ENCODE data around the gene SDE2. TPM values are rescaled to one million over a fixed set of nuclear protein-coding genes. Genes with fewer than 3 reads are reported as not detected.

The SDE2 gene
- total RNA-seq: 15.0 and 15.1 TPM in 2 replicates
- long read RNA-seq, partial matches to known transcripts: 1 of 6 reads
- long read RNA-seq, other reads (novel, unspliced or antisense): 2 of 6 reads

DNA sequence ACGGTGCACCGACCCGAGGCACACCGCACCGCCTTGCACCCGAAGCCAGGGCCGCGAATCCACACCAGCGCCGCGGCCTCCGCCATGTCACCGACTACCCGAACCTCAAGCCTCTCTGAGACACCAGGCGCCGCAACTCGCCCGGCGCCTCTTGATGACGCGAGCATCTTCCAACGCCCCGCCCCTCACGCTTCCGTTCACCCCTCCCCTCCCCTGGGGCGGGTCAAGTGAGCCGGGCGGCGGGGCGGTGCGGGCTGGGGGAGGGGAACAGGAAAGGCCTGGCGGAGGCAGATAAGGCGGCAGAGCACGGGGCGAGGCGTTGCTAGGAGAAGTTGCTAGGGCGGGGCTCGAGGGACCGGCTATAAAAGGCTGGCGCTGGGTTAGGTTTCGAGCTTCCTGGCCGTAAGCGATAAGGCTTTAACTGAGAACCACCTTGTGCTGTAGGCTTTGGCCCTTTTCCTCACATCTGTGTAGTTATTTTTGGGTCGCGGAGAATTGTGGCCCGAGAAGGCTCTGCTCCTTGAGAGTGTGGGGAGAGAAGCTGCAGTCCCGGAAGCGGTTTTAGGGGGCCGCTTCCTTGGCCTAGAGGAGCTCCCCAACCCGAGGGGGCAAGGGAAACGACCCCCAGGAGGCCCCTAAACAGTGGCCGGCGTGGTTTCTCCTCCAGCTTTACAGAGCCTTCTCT lies at the start of gene SDE2:
Gene SDE2 (minus strand): TSS at position 117 of the 685 bp plus-strand sequence. CDS start 31 bp downstream, at position 86.
- peak; percentile 99 for DNase-seq (ENCODE audit: low spot score, unreplicated experiment)
- Mint-ChIP-seq H3K27ac (peak within 1 kb of the TSS; percentile 100), H3K4me1 (ENCODE audit: low read depth) (peaks cover 14% of the 10 kb centered on the region), H3K36me3 (ENCODE audit: insufficient read depth) (peaks cover 4% of the 10 kb centered on the region), H3K9me3 (ENCODE audit: low read depth) (no peaks in the 10 kb centered on the region), H3K4me3 (ENCODE audit: low read depth) (peak within 1 kb of the TSS; percentile 100), H3K27me3 (no peaks in the 10 kb centered on the region)
- no peak for TF ChIP-seq CTCF (IDR thresholded peaks at IDR 0.05; ENCODE audit: unreplicated experiment)

DNA sequence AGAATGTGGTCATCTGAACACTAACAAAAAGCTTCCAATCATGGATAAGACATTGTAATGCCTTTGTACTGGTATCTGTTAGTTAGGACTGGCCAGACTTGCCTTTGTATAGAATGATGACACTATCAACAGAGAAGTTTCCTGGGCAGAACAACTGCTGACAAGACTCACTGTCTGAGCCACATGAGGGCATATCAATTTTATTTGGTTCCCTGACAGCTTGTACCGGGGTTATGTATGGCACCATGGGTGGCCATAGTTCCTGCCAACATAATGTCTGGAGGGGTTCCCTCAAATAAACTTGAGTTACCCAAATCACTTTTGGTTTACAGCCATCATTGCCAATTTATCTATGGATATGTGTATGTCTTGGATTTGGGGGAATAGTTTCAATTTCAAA lies 49.7 kb upstream of the SDE2 start:
- Mint-ChIP-seq H3K27ac (no peak overlapping the region), H3K4me1 (ENCODE audit: low read depth) (no peaks in the 10 kb centered on the region), H3K4me3 (ENCODE audit: low read depth) (no peak overlapping the region), H3K27me3 (peaks cover 4% of the 10 kb centered on the region), H3K9me3 (ENCODE audit: low read depth) (no peaks in the 10 kb centered on the region), H3K36me3 (ENCODE audit: insufficient read depth) (peaks cover 2% of the 10 kb centered on the region)
- DNase-seq (ENCODE audit: low spot score, unreplicated experiment): no peak
- TF ChIP-seq CTCF (IDR thresholded peaks at IDR 0.05; ENCODE audit: unreplicated experiment): no peak

- H3K27ac Mint-ChIP-seq: no peak overlapping the region
- peaks cover 2% of the 10 kb centered on the region for H3K36me3 Mint-ChIP-seq (ENCODE audit: insufficient read depth)
- H3K27me3 Mint-ChIP-seq: peaks cover 4% of the 10 kb centered on the region
- H3K4me3 Mint-ChIP-seq (ENCODE audit: low read depth): no peak overlapping the region
- TF ChIP-seq CTCF (IDR thresholded peaks at IDR 0.05; ENCODE audit: unreplicated experiment): no peak
- no peak for DNase-seq (ENCODE audit: low spot score, unreplicated experiment)
- H3K4me1 Mint-ChIP-seq (ENCODE audit: low read depth): no peaks in the 10 kb centered on the region
- no peaks in the 10 kb centered on the region for H3K9me3 Mint-ChIP-seq (ENCODE audit: low read depth)
Observed at GRCh38 chr1:226047495-226047894, 48.4 kb upstream of the SDE2 start.

- Mint-ChIP-seq H3K4me3 (ENCODE audit: low read depth) (no peak overlapping the region), H3K4me1 (ENCODE audit: low read depth) (no peaks in the 10 kb centered on the region), H3K9me3 (ENCODE audit: low read depth) (no peaks in the 10 kb centered on the region), H3K36me3 (ENCODE audit: insufficient read depth) (peaks cover 2% of the 10 kb centered on the region), H3K27ac (no peak overlapping the region), H3K27me3 (peaks cover 4% of the 10 kb centered on the region)
- DNase-seq (ENCODE audit: low spot score, unreplicated experiment): no peak
- TF ChIP-seq CTCF (IDR thresholded peaks at IDR 0.05; ENCODE audit: unreplicated experiment): no peak
Observed at GRCh38 chr1:226046240-226046639, 47.1 kb upstream of the SDE2 start.

DNA sequence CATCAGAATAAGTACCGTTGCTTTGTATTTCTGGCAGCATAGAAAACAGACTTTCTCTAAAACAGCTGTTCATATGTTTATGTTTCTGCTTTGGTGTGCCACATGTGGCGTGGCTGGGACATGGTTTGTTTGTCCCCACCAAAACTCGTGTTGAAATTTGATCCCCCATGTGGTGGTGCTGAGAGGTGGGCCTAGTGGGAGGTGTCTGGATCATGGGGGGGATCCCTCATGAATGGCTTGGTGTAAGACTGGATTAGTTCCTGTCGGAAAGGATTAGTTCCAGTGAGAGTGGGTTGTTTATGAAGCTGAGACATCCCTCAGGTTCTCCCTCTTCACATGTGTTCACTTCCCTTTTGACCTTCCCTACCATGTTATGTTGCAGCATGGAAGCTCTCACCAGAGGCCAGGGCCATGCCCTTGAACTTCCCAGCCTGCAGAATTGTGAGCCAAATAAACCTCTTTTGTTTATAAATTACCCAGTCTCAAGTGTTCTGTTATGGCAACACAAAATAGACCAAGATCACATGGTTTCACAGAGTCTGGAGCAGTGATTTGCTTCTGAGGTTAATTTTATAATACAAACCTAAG lies 45.5 kb upstream of the SDE2 start:
- no peak for TF ChIP-seq CTCF (IDR thresholded peaks at IDR 0.05; ENCODE audit: unreplicated experiment)
- peaks cover 4% of the 10 kb centered on the region for H3K27me3 Mint-ChIP-seq
- DNase-seq (ENCODE audit: low spot score, unreplicated experiment): no peak

More for the DNA sequence above, 45.5 kb upstream of the SDE2 start:
- H3K36me3 Mint-ChIP-seq (ENCODE audit: insufficient read depth): peaks cover 2% of the 10 kb centered on the region
- no peaks in the 10 kb centered on the region for H3K4me1 Mint-ChIP-seq (ENCODE audit: low read depth)
- no peak overlapping the region for H3K4me3 Mint-ChIP-seq (ENCODE audit: low read depth)
- no peak overlapping the region for H3K27ac Mint-ChIP-seq
- H3K9me3 Mint-ChIP-seq (ENCODE audit: low read depth): no peaks in the 10 kb centered on the region

Data from progenitor cell of endocrine pancreas (in vitro differentiated cells).